ENCODE data around the gene AIG1.
"Not testable (repeated sequence)": the region's sequence is repeated elsewhere in the genome, so short reads cannot be mapped to it uniquely, and the experiment has no call there.

AIG1 gene

GRCh38 chr6:143294265-143294860, 233.7 kb downstream of the AIG1 start:
- no peak overlapping the region for H3K4me3 ChIP-seq (ENCODE audit: low read depth, low read length)
- no peak for DNase-seq (ENCODE audit: low read depth)
- TF ChIP-seq CTCF (conservative IDR thresholded peaks at IDR 0.05; ENCODE audit: low read depth, low read length) = no peak

GRCh38 chr6:143295932-143296331, 235.2 kb downstream of the AIG1 start:
- TF ChIP-seq CTCF (conservative IDR thresholded peaks at IDR 0.05; ENCODE audit: low read depth, low read length) = no peak
- H3K4me3 ChIP-seq (ENCODE audit: low read depth, low read length) = no peak overlapping the region
- DNase-seq (ENCODE audit: low read depth) = no peak

DNA sequence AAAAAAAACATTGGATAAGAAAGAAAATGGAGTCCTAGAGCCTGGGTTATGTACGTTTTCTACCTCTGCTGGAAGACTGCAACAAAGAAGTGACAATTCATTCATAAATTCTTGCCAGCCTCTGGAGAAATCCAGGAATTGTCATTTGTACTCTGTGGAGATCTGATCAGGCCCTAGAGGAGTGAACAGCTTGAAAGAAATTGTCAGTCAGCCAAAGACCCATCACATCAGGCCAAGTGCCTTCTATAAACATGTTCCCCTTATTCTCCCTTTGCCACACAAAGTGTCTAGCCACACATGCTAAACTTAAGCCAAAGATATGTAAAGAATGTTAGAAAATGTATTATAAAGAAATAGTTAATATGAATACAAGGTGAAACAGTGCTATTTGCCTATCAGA, 237.4 kb downstream of the AIG1 start:
- TF ChIP-seq CTCF (conservative IDR thresholded peaks at IDR 0.05; ENCODE audit: low read depth, low read length) = no peak
- DNase-seq (ENCODE audit: low read depth) = no peak
- no peak overlapping the region for H3K4me3 ChIP-seq (ENCODE audit: low read depth, low read length)

GRCh38 chr6:143299253-143300166, 238.8 kb downstream of the AIG1 start:
- TF ChIP-seq CTCF (conservative IDR thresholded peaks at IDR 0.05; ENCODE audit: low read depth, low read length) = no peak
- DNase-seq (ENCODE audit: low read depth) = no peak
- no peak overlapping the region for H3K4me3 ChIP-seq (ENCODE audit: low read depth, low read length)

DNA sequence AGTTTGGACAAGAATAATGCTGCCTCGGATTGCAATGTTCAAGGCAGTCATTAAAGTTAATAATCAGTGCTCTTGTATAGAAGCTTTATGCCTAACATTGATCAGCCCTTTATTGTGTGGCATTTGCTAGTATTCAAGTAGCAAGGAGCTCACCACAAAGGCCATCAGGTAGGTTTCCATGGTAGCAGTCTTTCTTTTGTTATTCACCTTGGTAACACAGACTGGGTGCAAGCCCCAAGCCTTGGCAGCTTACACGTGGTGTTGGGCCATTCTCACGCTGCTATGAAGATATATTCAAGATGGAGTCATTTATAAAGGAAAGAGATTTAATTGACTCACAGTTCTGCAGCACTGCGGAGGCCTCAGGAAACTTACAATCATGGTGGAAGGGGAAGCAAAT, 240.5 kb downstream of the AIG1 start:
- H3K4me3 ChIP-seq (ENCODE audit: low read depth, low read length) = no peak overlapping the region
- no peak for DNase-seq (ENCODE audit: low read depth)
- no peak for TF ChIP-seq CTCF (conservative IDR thresholded peaks at IDR 0.05; ENCODE audit: low read depth, low read length)

DNA sequence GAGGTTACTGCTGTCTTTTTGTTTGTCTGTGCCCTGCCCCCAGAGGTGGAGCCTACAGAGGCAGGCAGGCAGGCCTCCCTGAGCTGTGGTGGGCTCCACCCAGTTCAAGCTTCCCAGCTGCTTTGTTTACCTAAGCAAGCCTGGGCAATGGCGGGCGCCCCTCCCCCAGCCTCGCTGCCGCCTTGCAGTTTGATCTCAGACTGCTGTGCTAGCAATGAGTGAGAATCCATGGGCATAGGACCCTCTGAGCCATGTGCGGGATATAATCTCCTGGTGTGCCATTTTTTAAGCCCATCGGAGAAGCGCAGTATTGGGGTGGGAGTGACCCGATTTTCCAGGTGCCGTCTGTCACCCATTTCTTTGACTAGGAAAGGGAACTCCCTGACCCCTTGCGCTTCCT, 247.1 kb downstream of the AIG1 start:
- not testable (repeated sequence) for H3K4me3 ChIP-seq (ENCODE audit: low read depth, low read length); DNase-seq (ENCODE audit: low read depth)

GRCh38 chr6:143313163-143313562, 252.5 kb downstream of the AIG1 start:
- H3K4me3 ChIP-seq (ENCODE audit: low read depth, low read length) = no peak overlapping the region
- TF ChIP-seq CTCF (conservative IDR thresholded peaks at IDR 0.05; ENCODE audit: low read depth, low read length) = no peak
- no peak for DNase-seq (ENCODE audit: low read depth)

Measured in choroid plexus epithelial cell (primary cell).